Chondrocyte (in vitro differentiated cells): ENCODE results near the gene AGPAT1. TPM values are rescaled to one million over a fixed set of nuclear protein-coding genes. Genes with fewer than 3 reads are reported as not detected.
"Not testable (repeated sequence)": the region's sequence is repeated elsewhere in the genome, so short reads cannot be mapped to it uniquely, and the experiment has no call there.

Experiments
- DNase-seq: peaks from one replicate; pipeline ENCODE4 v3.0.0; 2021; ENCODE audit warnings: mixed read lengths, low spot score
- H3K27ac Mint-ChIP-seq: one replicate; pipeline ENCODE4 v1.8.0; 2021; ENCODE audit warnings: mild to moderate bottlenecking, moderate library complexity, mixed read lengths; ENCODE audit not compliant: unreplicated experiment
- H3K27me3 Mint-ChIP-seq: 2 replicates; pipeline ENCODE4 v1.8.0; 2021; ENCODE audit warnings: low read depth, mixed read lengths
- H3K36me3 Mint-ChIP-seq: 2 replicates; pipeline ENCODE4 v1.8.0; 2021; ENCODE audit warnings: low read depth, mixed read lengths
- H3K4me1 Mint-ChIP-seq: 2 replicates; pipeline ENCODE4 v1.8.0; 2021; ENCODE audit warnings: low read depth, mild to moderate bottlenecking, mixed read lengths
- H3K4me3 Mint-ChIP-seq: one replicate; pipeline ENCODE4 v1.8.0; 2021; ENCODE audit warnings: mild to moderate bottlenecking, moderate library complexity, mixed read lengths; ENCODE audit not compliant: unreplicated experiment
- H3K9me3 Mint-ChIP-seq: 2 replicates; pipeline ENCODE4 v1.8.0; 2021; ENCODE audit warnings: low read depth, mixed read lengths
- CTCF ChIP-seq: fragments of 200-600 bp; sonication (generic); IDR thresholded peaks from 2 replicates; pipeline ENCODE4 v1.5.0; 2021; ENCODE audit warnings: antibody characterized with exemption, mild to moderate bottlenecking, moderate library complexity
- total RNA-seq: library from RNA; stranded (reverse); gene quantifications from 3 replicates; pipeline ENCODE4 v1.2.1, GENCODE V29; 2021

AGPAT1 gene
- total RNA-seq, 1 donor from 2014 or later, result 67.0 TPM

DNA sequence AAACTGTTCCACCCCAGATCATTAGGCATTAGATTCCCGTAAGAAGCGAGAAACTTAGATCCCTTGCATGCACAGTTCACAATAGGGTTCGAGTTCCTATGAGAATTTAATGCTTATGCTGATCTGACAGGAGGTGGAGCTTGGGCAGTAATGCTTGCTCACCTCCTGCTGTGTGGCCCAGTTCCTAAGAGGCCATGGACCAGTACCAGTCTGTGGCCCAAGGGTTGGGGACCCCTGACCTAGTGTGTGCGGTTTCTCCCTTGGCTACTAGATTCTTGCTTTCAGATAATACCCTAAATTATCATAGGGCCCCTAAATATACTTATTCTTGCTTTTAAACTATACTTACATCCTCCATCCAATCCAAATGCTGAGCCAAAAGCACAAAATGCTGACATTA lies 18.5 kb upstream of the AGPAT1 start:
- Mint-ChIP-seq H3K36me3 (no peaks in the 10 kb centered on the region), H3K27me3 (no peaks in the 10 kb centered on the region), H3K4me3 (no peak overlapping the region), H3K27ac (peak overlapping the region; percentile 96), H3K9me3 (no peaks in the 10 kb centered on the region), H3K4me1 (peaks cover 48% of the 10 kb centered on the region)
- no peak for TF ChIP-seq CTCF
- DNase-seq, result no peak

DNA sequence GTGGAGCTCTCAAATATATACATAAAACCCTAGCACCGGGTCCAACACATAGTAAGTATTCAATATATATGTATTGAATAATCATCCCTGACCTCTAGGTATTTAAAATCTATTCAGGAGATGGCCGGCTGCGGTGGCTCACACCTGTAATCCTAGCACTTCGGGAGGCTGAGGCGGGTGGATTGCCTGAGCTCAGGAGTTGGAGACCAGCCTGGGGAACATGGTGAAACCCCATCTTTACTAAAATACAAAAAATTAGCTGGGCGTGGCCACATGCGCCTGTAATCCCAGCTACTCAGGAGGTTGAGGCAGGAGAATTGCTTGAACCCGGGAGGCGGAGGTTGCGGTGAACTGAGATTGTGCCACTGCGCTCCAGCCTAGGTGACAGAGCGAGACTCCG lies 17.2 kb upstream of the AGPAT1 start:
- H3K36me3 Mint-ChIP-seq, H3K9me3 Mint-ChIP-seq, DNase-seq, H3K27me3 Mint-ChIP-seq, H3K4me3 Mint-ChIP-seq: not testable (repeated sequence)
- Mint-ChIP-seq H3K4me1 (peaks cover 60% of the 10 kb centered on the region), H3K27ac (peak overlapping the region; percentile 78)

DNA sequence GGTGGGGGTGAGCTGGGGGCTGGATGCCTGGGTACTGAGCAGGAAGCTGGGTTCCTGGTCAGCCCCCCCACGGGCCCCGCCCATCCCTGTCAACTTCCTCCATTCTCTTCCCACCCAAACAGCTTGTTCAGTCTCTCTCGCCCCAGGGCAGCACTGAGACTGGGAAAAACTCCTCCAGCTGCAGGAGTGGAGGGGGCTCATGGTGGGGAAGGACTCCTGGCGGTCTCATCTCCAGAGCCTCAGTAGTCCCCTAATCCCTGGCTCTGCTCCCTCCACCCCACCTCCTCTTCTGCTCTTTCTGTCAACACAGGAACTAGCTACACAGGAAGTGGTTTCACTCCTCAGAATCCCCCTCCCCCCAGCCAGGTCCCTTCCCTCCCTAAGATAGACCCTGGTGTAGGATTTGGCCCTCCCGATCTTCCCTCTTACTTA lies 16.7 kb upstream of the AGPAT1 start, which contains the start of gene GPSM3:
GPSM3 (minus strand) TSS at position 36 of the 432 bp plus-strand sequence. CDS start 130 bp downstream, outside the sequence.
- H3K4me3 Mint-ChIP-seq, result peak within 1 kb of the TSS; percentile 41

GRCh38 chr6:32191696-32192607 lies 16.1 kb upstream of the AGPAT1 start:
- no peaks in the 10 kb centered on the region for H3K27me3 Mint-ChIP-seq
- TF ChIP-seq CTCF, result no peak
- H3K4me1 Mint-ChIP-seq, result peaks cover 66% of the 10 kb centered on the region
- H3K4me3 Mint-ChIP-seq, result peak overlapping the region; percentile 25
- DNase-seq, result no peak
- H3K27ac Mint-ChIP-seq, result peak overlapping the region; percentile 78
- H3K36me3 Mint-ChIP-seq, result peaks cover 2% of the 10 kb centered on the region
- no peaks in the 10 kb centered on the region for H3K9me3 Mint-ChIP-seq

More for the DNA sequence above, 16.7 kb upstream of the AGPAT1 start, which contains the start of gene GPSM3:
- Mint-ChIP-seq H3K9me3 (no peaks in the 10 kb centered on the region), H3K4me1 (peaks cover 63% of the 10 kb centered on the region), H3K36me3 (peaks cover under 1% of the 10 kb centered on the region), H3K27me3 (no peaks in the 10 kb centered on the region), H3K27ac (peak within 1 kb of the TSS; percentile 78)
- no peak for DNase-seq
- TF ChIP-seq CTCF, result no peak

- peak overlapping the region; percentile 32 for H3K27ac Mint-ChIP-seq
- TF ChIP-seq CTCF, result no peak
Measured at GRCh38 chr6:32190911-32191677, 15.2 kb upstream of the AGPAT1 start.

More at GRCh38 chr6:32190911-32191677, 15.2 kb upstream of the AGPAT1 start:
- DNase-seq, result no peak
- Mint-ChIP-seq H3K27me3 (no peaks in the 10 kb centered on the region), H3K4me1 (peaks cover 66% of the 10 kb centered on the region), H3K36me3 (peaks cover 6% of the 10 kb centered on the region), H3K9me3 (no peaks in the 10 kb centered on the region), H3K4me3 (peak overlapping the region; percentile 19)
